Psoas muscle (tissue), 8 donors: ENCODE data around the gene DET1. TPM values are rescaled to one million over a fixed set of nuclear protein-coding genes. Genes with fewer than 3 reads are reported as not detected.

ENCODE experiments used
- ATAC-seq, 4 donors: fragments of 200-7000 bp; cut with Tn5 transposase; one replicate each; pipeline ENCODE4 v1.9.1; 2020; ENCODE audit warnings: moderate library complexity in 3 of 4, mild to moderate bottlenecking in 2 of 4
- DNase-seq, 2 donors: peaks; one replicate each; pipeline ENCODE4 v3.0.0-alpha.2; 2020
- H3K27ac ChIP-seq: fragments of 200-600 bp; one replicate; pipeline ENCODE4 v1.8.0; 2022
- H3K27me3 ChIP-seq, 3 donors: fragments of 200-600 bp in 1 of 3; one replicate each; pipeline versions ENCODE4 v1.6.1 to v1.8.0; 2013 to 2022; ENCODE audit warnings: low read length in 2 of 3, mild to moderate bottlenecking in 2 of 3, moderate library complexity in 1 of 3; ENCODE audit not compliant: insufficient read depth in 3 of 3
- H3K36me3 ChIP-seq, 2 donors: fragments of 200-600 bp in 1 of 2; one replicate each; pipeline versions ENCODE4 v1.6.1 to v1.8.0; 2013 to 2022; ENCODE audit warnings: low read depth in 1 of 2, mild to moderate bottlenecking in 1 of 2, moderate library complexity in 1 of 2; ENCODE audit not compliant: insufficient read depth in 1 of 2
- H3K4me1 ChIP-seq: fragments of 200-600 bp; one replicate; pipeline ENCODE4 v1.8.0; 2022
- H3K4me3 ChIP-seq: fragments of 200-600 bp; one replicate; pipeline ENCODE4 v1.8.0; 2022; ENCODE audit warnings: mild to moderate bottlenecking
- H3K9me3 ChIP-seq: fragments of 200-600 bp; one replicate; pipeline ENCODE4 v1.8.0; 2022
- CTCF ChIP-seq: fragments of 200-600 bp; IDR thresholded peaks from one replicate; pipeline ENCODE4 v1.8.0; 2022; ENCODE audit warnings: antibody characterized with exemption
- WGBS, 3 donors: extraction: QIAGEN DNeasy Blood & Tissue Kit; methylation state at CpG; one replicate each; pipeline versions ENCODE4 v1.1.6 to v1.1.7; 2013; 5-methylcytosine and 5-hydroxymethylcytosine counted together
- intact Hi-C, 2 donors: fragments of 100-400 bp; cut with DNase I; formaldehyde crosslinking; loops; one replicate each; pipeline versions ENCODE4 v1.11.0 to v1.14.2; 2022
- polyA plus RNA-seq, 3 donors: library from polyadenylated mRNA; stranded (reverse); fragments of 200-250 nt; gene quantifications; one replicate each; pipeline ENCODE4 v1.2.3, GENCODE V29; 2013
- total RNA-seq, 4 donors: library from RNA; stranded (reverse); fragmentation: NEBNext Ultra II Directional in 2 of 4; extraction: Animal tissue kit (Norgen Biotek cat#: 25700) in 2 of 4; gene quantifications; one replicate each; pipeline versions ENCODE4 v1.2.1 to v1.2.4, GENCODE V29; 2021 to 2023
- donor health status: healthy with polysubstance abuse.
- donor health status: DM: no; HTN: no; CAD: no; lungs with moderate emphysema.
- donor health status: Bipolar disorder and iron deficiency.
- donor health status: healthy.
- donor health status: DM: yes; HTN: yes; CAD: no.
- donor health status: DM: no; HTN: no; CAD: no.
- donor health status: DM: no; HTN: no; CAD: no.
- donor health status: DM: yes; HTN: yes; CAD: no.

DET1 gene
- total and polyA plus RNA-seq, 7 donors: 3.9 to 13.3 (median 7.0) TPM

- DNase-seq: no peak
- peak in 3 of 4 donors; percentile 29 to 41 (median 39) for ATAC-seq
- no peak overlapping the region for H3K27ac ChIP-seq
- peaks cover 3% of the 10 kb centered on the region for H3K4me1 ChIP-seq
- intact Hi-C loops: no loop called here
- WGBS, 3 donors: 22 to 32% (median 32%) methylated on average over 10 of the region's 10 CpGs
- no peak overlapping the region for H3K4me3 ChIP-seq
- TF ChIP-seq CTCF: no peak
- no peaks in the 10 kb centered on the region for H3K9me3 ChIP-seq
- peaks cover 1 to 10% of the 10 kb centered on the region in 2 donors for H3K36me3 ChIP-seq
- no peaks in the 10 kb centered on the region for H3K27me3 ChIP-seq
Observed at GRCh38 chr15:88484682-88485331, 61.7 kb downstream of the DET1 start.

GRCh38 chr15:88482263-88482662 lies 64.2 kb downstream of the DET1 start:
- no peak for DNase-seq
- Histone ChIP-seq H3K27ac (no peak overlapping the region), H3K4me1 (peaks cover 3% of the 10 kb centered on the region), H3K4me3 (no peak overlapping the region), H3K27me3 (no peaks in the 10 kb centered on the region), H3K9me3 (no peaks in the 10 kb centered on the region), H3K36me3 (peaks cover 7 to 31% of the 10 kb centered on the region in 2 donors)
- intact Hi-C loops: no loop called here
- ATAC-seq: no peak
- no peak for TF ChIP-seq CTCF
- 60 to 70% (median 62%) methylated on average over 1 of the region's 1 CpG for WGBS, 3 donors

- no peak for TF ChIP-seq CTCF
- Histone ChIP-seq H3K4me3 (no peak overlapping the region), H3K36me3 (peaks cover 10 to 44% of the 10 kb centered on the region in 2 donors), H3K27me3 (no peaks in the 10 kb centered on the region), H3K4me1 (peaks cover 3% of the 10 kb centered on the region), H3K9me3 (no peaks in the 10 kb centered on the region), H3K27ac (no peak overlapping the region)
- DNase-seq (no peak), ATAC-seq (no peak)
- 34 to 51% (median 46%) methylated on average over 8 of the region's 8 CpGs for WGBS, 3 donors
- intact Hi-C loops: no loop called here
Observed at GRCh38 chr15:88480981-88481380, 65.5 kb downstream of the DET1 start.

- WGBS, 3 donors: 56 to 86% (median 80%) methylated on average over 3 of the region's 3 CpGs
- no peak for TF ChIP-seq CTCF
- Histone ChIP-seq H3K4me3 (no peak overlapping the region), H3K9me3 (no peaks in the 10 kb centered on the region), H3K27me3 (no peaks in the 10 kb centered on the region), H3K4me1 (no peaks in the 10 kb centered on the region), H3K27ac (no peak overlapping the region), H3K36me3 (peaks cover 10 to 61% of the 10 kb centered on the region in 2 donors)
- DNase-seq (no peak), ATAC-seq (no peak)
- intact Hi-C loops: loop anchor here (5.0 kb wide), 1 partner anchor 133 kb away; no protein-coding TSS in a partner anchor
Observed at GRCh38 chr15:88479169-88479568, 67.3 kb downstream of the DET1 start.

- ATAC-seq (no peak), DNase-seq (no peak)
- Histone ChIP-seq H3K4me3 (no peak overlapping the region), H3K4me1 (no peaks in the 10 kb centered on the region), H3K36me3 (peaks cover 16 to 74% of the 10 kb centered on the region in 2 donors), H3K27me3 (no peaks in the 10 kb centered on the region), H3K27ac (no peak overlapping the region), H3K9me3 (no peaks in the 10 kb centered on the region)
- 75 to 77% (median 76%) methylated on average over 5 of the region's 5 CpGs for WGBS, 3 donors
- intact Hi-C loops: loop anchor here (5.0 kb wide), 1 partner anchor 134 kb away; no protein-coding TSS in a partner anchor
- no peak for TF ChIP-seq CTCF
Observed at GRCh38 chr15:88477904-88478303, 68.6 kb downstream of the DET1 start.
